ENCODE data around the gene HOXA9.

DNA sequence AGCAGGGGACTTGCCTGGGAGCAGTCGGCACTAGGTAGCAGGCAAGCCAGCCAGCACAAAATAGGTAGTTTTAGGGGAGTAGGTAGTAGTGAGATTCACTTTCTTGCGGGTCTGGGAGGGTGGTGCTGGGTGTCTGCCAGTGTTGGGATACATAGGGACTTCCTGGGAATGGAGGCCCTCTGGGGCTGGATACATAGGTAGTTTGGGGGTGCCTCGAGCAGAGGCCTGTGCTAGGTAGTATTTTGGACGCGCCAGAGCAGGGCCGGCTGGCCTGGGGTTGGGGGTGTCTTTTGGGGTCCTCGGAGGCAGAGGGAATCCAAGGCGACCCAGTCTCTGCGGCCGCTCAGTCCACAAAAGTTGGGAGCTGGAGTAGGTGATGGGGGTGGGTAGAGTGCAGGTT is 11.0 kb downstream of the HOXA9 start:
- TF ChIP-seq POLR2A (IDR thresholded peaks at IDR 0.05): no peak
- TF ChIP-seq, protein P1, sequence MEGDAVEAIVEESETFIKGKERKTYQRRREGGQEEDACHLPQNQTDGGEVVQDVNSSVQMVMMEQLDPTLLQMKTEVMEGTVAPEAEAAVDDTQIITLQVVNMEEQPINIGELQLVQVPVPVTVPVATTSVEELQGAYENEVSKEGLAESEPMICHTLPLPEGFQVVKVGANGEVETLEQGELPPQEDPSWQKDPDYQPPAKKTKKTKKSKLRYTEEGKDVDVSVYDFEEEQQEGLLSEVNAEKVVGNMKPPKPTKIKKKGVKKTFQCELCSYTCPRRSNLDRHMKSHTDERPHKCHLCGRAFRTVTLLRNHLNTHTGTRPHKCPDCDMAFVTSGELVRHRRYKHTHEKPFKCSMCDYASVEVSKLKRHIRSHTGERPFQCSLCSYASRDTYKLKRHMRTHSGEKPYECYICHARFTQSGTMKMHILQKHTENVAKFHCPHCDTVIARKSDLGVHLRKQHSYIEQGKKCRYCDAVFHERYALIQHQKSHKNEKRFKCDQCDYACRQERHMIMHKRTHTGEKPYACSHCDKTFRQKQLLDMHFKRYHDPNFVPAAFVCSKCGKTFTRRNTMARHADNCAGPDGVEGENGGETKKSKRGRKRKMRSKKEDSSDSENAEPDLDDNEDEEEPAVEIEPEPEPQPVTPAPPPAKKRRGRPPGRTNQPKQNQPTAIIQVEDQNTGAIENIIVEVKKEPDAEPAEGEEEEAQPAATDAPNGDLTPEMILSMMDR (IDR thresholded peaks at IDR 0.05): no peak

Data from testis (tissue), 2 donors.